Upper lobe of left lung (tissue), 6 donors: Measurements from ENCODE around the gene MCCC1. TPM values are rescaled to one million over a fixed set of nuclear protein-coding genes. Genes with fewer than 3 reads are reported as not detected.
"Not testable (repeated sequence)": the region's sequence is repeated elsewhere in the genome, so short reads cannot be mapped to it uniquely, and the experiment has no call there.

Source experiments
- ATAC-seq, 2 donors: fragments of 200-7000 bp; cut with Tn5 transposase; one replicate each; pipeline ENCODE4 v1.9.1; 2022; ENCODE audit warnings: mild to moderate bottlenecking in 2 of 2, moderate library complexity in 2 of 2; ENCODE audit not compliant: low FRiP score in 2 of 2
- DNase-seq, 2 donors: peaks; one replicate each; pipeline ENCODE4 v3.0.0-alpha.2; 2019 to 2020
- H3K27ac ChIP-seq, 4 donors: fragments of 200-600 bp; sonication (generic); one replicate each; pipeline ENCODE4 v1.5.1; 2016 to 2019
- H3K27me3 ChIP-seq, 4 donors: fragments of 200-600 bp; sonication (generic); one replicate each; pipeline ENCODE4 v1.5.1; 2017 to 2019
- H3K36me3 ChIP-seq, 4 donors: fragments of 200-600 bp; sonication (generic); one replicate each; pipeline ENCODE4 v1.5.1; 2016 to 2019
- H3K4me1 ChIP-seq, 4 donors: fragments of 200-600 bp; sonication (generic); one replicate each; pipeline ENCODE4 v1.5.1; 2018 to 2019
- H3K4me3 ChIP-seq, 4 donors: fragments of 200-600 bp; sonication (generic); one replicate each; pipeline ENCODE4 v1.5.1; 2017 to 2019; ENCODE audit warnings: mild to moderate bottlenecking in 2 of 4, moderate library complexity in 1 of 4
- H3K9me3 ChIP-seq, 4 donors: fragments of 200-600 bp; sonication (generic); one replicate each; pipeline ENCODE4 v1.5.1; 2018 to 2019
- CTCF ChIP-seq, 6 experiments: fragments of 450-650 bp in 4 of 6; fragments of 200-600 bp in 2 of 6; sonication (generic) in 2 of 6; IDR thresholded peaks; one replicate each; pipeline ENCODE4 v1.5.1; 2016 to 2019; ENCODE audit warnings: antibody characterized with exemption in 6 of 6
- EP300 ChIP-seq, 4 donors: sonication (generic); formaldehyde crosslinking; IDR thresholded peaks; one replicate each; pipeline ENCODE4 v1.5.1; 2017; ENCODE audit warnings: antibody characterized with exemption in 4 of 4, control low read depth in 2 of 4
- POLR2A ChIP-seq, 4 donors: fragments of 450-650 bp; IDR thresholded peaks; one replicate each; pipeline ENCODE4 v1.5.1; 2016 to 2017; ENCODE audit warnings: antibody characterized with exemption in 4 of 4, mild to moderate bottlenecking in 2 of 4
- POLR2AphosphoS5 ChIP-seq, 2 donors: sonication (generic); formaldehyde crosslinking; IDR thresholded peaks; one replicate each; pipeline ENCODE4 v1.5.1; 2017; ENCODE audit warnings: antibody characterized with exemption in 2 of 2
- WGBS, 2 donors: methylation state at CpG; one replicate each; pipeline ENCODE4 v1.1.5; 2017 to 2018; 5-methylcytosine and 5-hydroxymethylcytosine counted together
- total RNA-seq, 6 donors: library from RNA; depleted of rRNA in 4 of 6; stranded (reverse); fragments of >200 nt in 4 of 6; gene quantifications; one replicate each; pipeline versions ENCODE4 v1.1.0 to v1.2.1, GENCODE V29; 2016 to 2021
- donor health status: DM: no; HTN: no; CAD: no; lungs with moderate emphysema.
- donor health status: DM: no; HTN: yes; CAD: no; lungs with severe emphysema.

Gene MCCC1
- total RNA-seq, 6 donors from 2014 or later = 44.6 to 157 (median 85.4) TPM

GRCh38 chr3:183120538-183121215 lies 21.4 kb upstream of the MCCC1 start:
- H3K9me3 ChIP-seq = no peaks in the 10 kb centered on the region
- 72 to 73% methylated on average over 8 of the region's 8 CpGs for WGBS, 2 donors
- no peak overlapping the region for H3K27ac ChIP-seq
- peaks cover 0 to 12% (median 7%) of the 10 kb centered on the region in 4 donors for H3K4me1 ChIP-seq
- no peaks in the 10 kb centered on the region for H3K36me3 ChIP-seq
- DNase-seq = no peak
- TF ChIP-seq EP300 (IDR thresholded peaks at IDR 0.05) (no peak), POLR2A (IDR thresholded peaks at IDR 0.05) (no peak), CTCF (IDR thresholded peaks at IDR 0.05) (no peak), POLR2AphosphoS5 (IDR thresholded peaks at IDR 0.05) (no peak)
- ATAC-seq = no peak
- no peak overlapping the region for H3K4me3 ChIP-seq
- H3K27me3 ChIP-seq = peaks cover 0 to 3% (median 0%) of the 10 kb centered on the region in 4 donors

GRCh38 chr3:183117056-183117455 lies 17.8 kb upstream of the MCCC1 start:
- Histone ChIP-seq H3K9me3 (no peaks in the 10 kb centered on the region), H3K36me3 (no peaks in the 10 kb centered on the region), H3K4me3 (no peak overlapping the region), H3K27me3 (peaks cover 0 to 3% (median 0%) of the 10 kb centered on the region in 4 donors), H3K4me1 (peaks cover 0 to 18% (median 11%) of the 10 kb centered on the region in 4 donors), H3K27ac (no peak overlapping the region)
- DNase-seq (no peak), ATAC-seq (no peak)
- TF ChIP-seq CTCF (IDR thresholded peaks at IDR 0.05) = no peak
- TF ChIP-seq EP300 (IDR thresholded peaks at IDR 0.05) = no peak
- TF ChIP-seq POLR2A (IDR thresholded peaks at IDR 0.05) = no peak
- no peak for TF ChIP-seq POLR2AphosphoS5 (IDR thresholded peaks at IDR 0.05)
- WGBS, 2 donors = 71 to 72% methylated on average over 4 of the region's 4 CpGs

- H3K9me3 ChIP-seq = no peaks in the 10 kb centered on the region
- peak overlapping the region in 2 of 4 donors; percentile 1 to 10 for H3K4me3 ChIP-seq
- WGBS, 2 donors = 0 to 3% methylated on average over 6 to 25 of the region's 25 CpGs
- DNase-seq (peak; percentile 42 to 74), ATAC-seq (no peak)
- H3K27ac ChIP-seq = peak overlapping the region in 1 of 4 donors; percentile 35
- peaks cover 0 to 3% (median 0%) of the 10 kb centered on the region in 4 donors for H3K27me3 ChIP-seq
- peaks cover 0 to 18% (median 11%) of the 10 kb centered on the region in 4 donors for H3K4me1 ChIP-seq
- no peak for TF ChIP-seq CTCF (IDR thresholded peaks at IDR 0.05)
- no peak for TF ChIP-seq EP300 (IDR thresholded peaks at IDR 0.05)
- no peak for TF ChIP-seq POLR2AphosphoS5 (IDR thresholded peaks at IDR 0.05)
- TF ChIP-seq POLR2A (IDR thresholded peaks at IDR 0.05) = no peak
- H3K36me3 ChIP-seq = no peaks in the 10 kb centered on the region
Observed at GRCh38 chr3:183116025-183116614, 16.8 kb upstream of the MCCC1 start.

GRCh38 chr3:183114384-183115178 lies 15.3 kb upstream of the MCCC1 start:
- ATAC-seq (no peak), DNase-seq (no peak)
- no peak overlapping the region for H3K27ac ChIP-seq
- TF ChIP-seq CTCF (IDR thresholded peaks at IDR 0.05) (no peak), POLR2A (IDR thresholded peaks at IDR 0.05) (no peak), EP300 (IDR thresholded peaks at IDR 0.05) (no peak)
- no peak overlapping the region for H3K4me3 ChIP-seq
- no peaks in the 10 kb centered on the region for H3K36me3 ChIP-seq
- peaks cover 0 to 3% (median 0%) of the 10 kb centered on the region in 4 donors for H3K27me3 ChIP-seq
- H3K4me1 ChIP-seq = peaks cover 0 to 18% (median 11%) of the 10 kb centered on the region in 4 donors
- H3K9me3 ChIP-seq = no peaks in the 10 kb centered on the region
- 53 to 60% methylated on average over 12 to 13 of the region's 13 CpGs for WGBS, 2 donors

GRCh38 chr3:183109847-183110246 lies 10.6 kb upstream of the MCCC1 start:
- not testable (repeated sequence) for H3K27me3 ChIP-seq, H3K27ac ChIP-seq, H3K9me3 ChIP-seq, H3K4me1 ChIP-seq, H3K36me3 ChIP-seq, DNase-seq, ATAC-seq, H3K4me3 ChIP-seq
- WGBS, 2 donors = 84 to 92% methylated on average over 1 of the region's 1 CpG
